Fibroblast of villous mesenchyme (primary cell): ENCODE measurements around the gene CANT1. TPM values are rescaled to one million over a fixed set of nuclear protein-coding genes. Genes with fewer than 3 reads are reported as not detected.

ENCODE experiments used
- DNase-seq: peaks from one replicate; pipeline ENCODE4 v3.0.0-alpha.2; 2010; ENCODE audit warnings: low read depth
- H3K4me3 ChIP-seq: 2 replicates; pipeline ENCODE4 v1.5.1; 2011; ENCODE audit warnings: low read depth, mild to moderate bottlenecking, low read length
- CTCF ChIP-seq: IDR thresholded peaks from 2 replicates; pipeline ENCODE4 v1.5.1; 2012; ENCODE audit warnings: low read depth, mild to moderate bottlenecking, low read length; ENCODE audit not compliant: insufficient read depth
- total RNA-seq: library from RNA; depleted of rRNA; stranded (reverse); fragments of >200 nt; gene quantifications from 2 replicates; pipeline ENCODE4 v1.2.3, GENCODE V29; 2012

The CANT1 gene
- total RNA-seq, 1 donor = 63.9 TPM

- no peak for TF ChIP-seq CTCF
- no peak for DNase-seq
- no peak overlapping the region for H3K4me3 ChIP-seq
Measured at GRCh38 chr17:79017546-79018369, 8.2 kb upstream of the CANT1 start.

GRCh38 chr17:79014158-79014758 is 4.7 kb upstream of the CANT1 start:
- H3K4me3 ChIP-seq = no peak overlapping the region
- DNase-seq = no peak
- no peak for TF ChIP-seq CTCF

GRCh38 chr17:79012563-79013134 is 3.1 kb upstream of the CANT1 start:
- DNase-seq = no peak
- H3K4me3 ChIP-seq = no peak overlapping the region
- no peak for TF ChIP-seq CTCF

- H3K4me3 ChIP-seq = no peak overlapping the region
- TF ChIP-seq CTCF = no peak
- DNase-seq = peak; percentile 67
Measured at GRCh38 chr17:79011451-79012147, 2.0 kb upstream of the CANT1 start.

GRCh38 chr17:79010304-79010646 is 711 bp upstream of the CANT1 start:
- TF ChIP-seq CTCF = no peak
- no peak for DNase-seq
- peak overlapping the region; percentile 98 for H3K4me3 ChIP-seq

GRCh38 chr17:79008666-79009387 is 737 bp downstream of the CANT1 start:
- no peak for DNase-seq
- TF ChIP-seq CTCF = no peak
- H3K4me3 ChIP-seq = peak overlapping the region; percentile 98
